Measurements from ENCODE around the gene LRBA.
"Not testable (repeated sequence)": the region's sequence is repeated elsewhere in the genome, so short reads cannot be mapped to it uniquely, and the experiment has no call there.

LRBA gene

DNA sequence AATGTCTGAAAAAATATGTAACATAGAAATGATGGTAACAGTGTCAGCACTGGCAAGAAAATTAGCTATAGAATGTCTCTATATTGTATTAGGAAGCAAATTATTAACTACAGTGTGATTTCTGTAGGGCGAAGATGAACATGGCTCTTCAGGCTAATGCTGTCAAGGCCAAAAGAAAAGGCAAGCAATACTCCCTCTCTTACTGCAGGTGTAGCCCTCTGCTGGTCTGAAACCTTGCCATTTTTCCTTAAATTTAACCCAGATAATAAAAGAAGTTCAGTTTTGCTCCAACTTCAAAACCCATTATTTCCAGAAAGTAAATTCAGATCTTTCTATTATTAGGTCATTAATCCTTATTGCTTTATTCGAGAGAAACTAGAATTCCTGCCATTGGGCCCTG lies 215.9 kb downstream of the LRBA start:
- no peak for DNase-seq (ENCODE audit: low spot score)

DNA sequence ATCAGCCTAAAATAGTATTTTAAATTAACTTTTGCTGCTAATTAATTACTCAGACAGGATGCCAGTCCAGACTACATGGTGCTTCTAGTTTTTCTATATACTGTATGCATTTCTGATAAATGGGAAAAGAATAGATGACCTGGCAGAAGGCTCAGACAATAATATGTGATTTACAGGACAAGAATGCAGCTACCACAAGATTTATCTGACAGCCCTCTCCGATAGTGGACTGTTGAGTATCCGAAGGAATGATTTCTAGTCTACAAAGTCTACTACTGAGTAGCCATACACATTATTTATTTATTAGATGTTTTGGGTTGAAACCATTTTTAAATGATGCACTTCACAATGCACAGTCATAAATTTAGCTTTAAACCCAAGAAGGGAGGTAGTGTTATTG lies 220.4 kb downstream of the LRBA start:
- DNase-seq (ENCODE audit: low spot score), result no peak

DNA sequence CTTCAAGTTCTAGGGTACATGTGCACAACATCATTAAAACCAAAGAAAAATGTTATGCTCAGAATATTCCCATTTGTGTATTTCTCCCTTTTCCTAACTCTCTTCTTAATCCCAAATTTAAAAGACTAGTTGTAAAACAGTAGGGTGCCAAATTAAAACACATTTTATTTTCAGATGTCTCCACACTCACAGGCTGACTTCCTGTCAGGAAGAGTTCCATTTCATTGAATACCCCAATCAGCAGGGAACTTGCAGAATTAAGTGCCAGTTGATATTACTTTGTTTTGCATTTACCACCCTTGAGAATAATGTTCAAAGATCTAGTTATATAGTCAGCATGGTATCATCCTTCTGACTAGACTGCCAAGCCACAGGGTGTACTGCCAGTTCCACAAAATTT lies 225.2 kb downstream of the LRBA start:
- no peak for DNase-seq (ENCODE audit: low spot score)

DNA sequence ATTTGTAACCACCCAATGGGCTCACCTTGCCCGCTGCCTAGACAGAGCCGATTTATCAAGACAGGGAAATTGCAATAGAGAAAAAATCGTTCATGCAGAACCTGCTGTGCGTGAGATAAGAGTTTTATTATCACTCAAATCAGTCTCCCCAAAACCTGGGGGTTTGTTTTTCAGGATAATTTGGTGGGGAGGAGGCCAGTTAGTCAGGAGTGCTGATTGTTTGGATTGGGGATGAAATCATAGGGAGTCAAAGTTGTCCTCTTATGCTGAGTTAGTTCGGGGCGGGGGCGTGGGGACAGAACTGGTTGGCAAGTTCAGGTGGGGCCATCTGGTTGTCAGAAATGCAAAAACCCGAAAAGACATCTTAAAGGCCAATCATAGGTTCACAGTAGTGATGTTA lies 230.1 kb downstream of the LRBA start:
- no peak for DNase-seq (ENCODE audit: low spot score)

DNA sequence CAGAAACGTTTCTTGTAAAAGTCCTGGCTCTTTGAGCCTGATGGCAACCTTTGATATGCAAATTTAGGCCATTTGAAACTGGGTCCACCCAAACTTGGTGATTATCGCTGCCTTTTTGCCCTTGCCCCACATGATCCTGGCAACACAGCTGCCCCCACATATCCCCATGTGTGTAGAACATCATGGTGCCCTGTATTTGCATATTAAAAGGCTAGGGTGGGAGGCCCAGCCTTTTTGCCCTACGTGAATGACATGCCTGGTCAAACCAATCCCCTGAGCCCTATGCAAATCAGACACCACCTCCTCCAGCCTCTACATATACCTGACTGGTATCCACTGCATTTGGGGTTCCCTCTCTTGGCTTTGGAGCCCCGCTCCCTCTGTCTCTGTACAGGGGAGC lies 230.8 kb downstream of the LRBA start:
- no peak for DNase-seq (ENCODE audit: low spot score)

DNA sequence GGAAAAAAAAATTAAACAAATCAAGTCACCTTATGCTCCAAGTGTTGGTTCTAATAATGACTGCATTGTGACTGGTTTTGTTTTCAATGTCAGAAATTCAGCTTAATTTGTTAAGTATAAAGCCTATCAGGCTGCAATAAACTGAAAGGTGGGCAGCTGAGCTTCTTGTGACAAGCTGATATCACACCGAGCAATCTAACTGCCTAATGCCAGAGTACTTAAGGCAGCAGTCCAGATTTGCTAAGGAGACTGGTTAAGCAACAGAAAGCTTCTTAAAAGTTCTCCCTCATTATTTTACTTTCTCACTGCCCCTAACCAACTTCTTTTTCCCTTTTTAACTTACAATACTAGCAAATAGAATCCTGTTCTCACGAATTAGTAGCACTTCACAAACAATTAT lies 232.2 kb downstream of the LRBA start:
- DNase-seq (ENCODE audit: low spot score), result no peak

DNA sequence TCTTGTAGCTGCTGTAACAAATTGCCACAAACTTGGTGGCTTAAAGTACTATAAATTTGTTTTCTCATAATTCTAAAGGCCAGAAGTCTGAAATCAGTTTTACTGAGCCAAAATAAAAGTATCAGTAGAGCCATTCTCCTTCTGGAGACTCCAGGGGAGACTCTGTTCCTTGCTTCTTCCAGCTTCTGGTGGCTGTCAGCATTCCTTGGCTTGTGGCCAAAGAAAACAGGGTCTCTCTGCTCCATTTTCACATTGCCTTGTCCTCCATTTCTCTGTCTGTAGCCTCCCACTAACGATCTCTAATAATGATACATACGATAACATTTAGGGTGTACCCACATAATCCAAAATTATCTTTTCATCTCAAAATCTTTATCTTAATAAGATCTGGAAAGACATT lies 232.8 kb downstream of the LRBA start:
- no peak for DNase-seq (ENCODE audit: low spot score)

DNA sequence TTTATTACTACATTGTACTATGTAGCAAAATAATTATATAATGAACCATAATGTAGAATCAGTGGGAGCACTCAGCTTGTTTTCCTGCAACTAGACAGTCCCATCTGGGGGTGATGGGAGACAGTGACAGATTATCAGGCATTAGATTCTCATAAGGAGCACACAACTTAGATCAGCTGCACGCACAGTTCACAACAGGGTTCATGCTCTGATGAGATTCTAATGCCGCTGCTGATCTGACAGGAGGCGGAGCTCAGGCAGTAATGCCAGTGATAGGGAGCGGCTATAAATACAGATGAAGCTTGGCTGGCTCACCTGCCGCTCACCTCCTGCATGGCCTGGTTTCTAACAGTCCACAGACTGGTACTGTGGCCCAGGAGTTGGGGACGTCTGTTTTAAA lies 233.9 kb downstream of the LRBA start:
- no peak for DNase-seq (ENCODE audit: low spot score)

DNA sequence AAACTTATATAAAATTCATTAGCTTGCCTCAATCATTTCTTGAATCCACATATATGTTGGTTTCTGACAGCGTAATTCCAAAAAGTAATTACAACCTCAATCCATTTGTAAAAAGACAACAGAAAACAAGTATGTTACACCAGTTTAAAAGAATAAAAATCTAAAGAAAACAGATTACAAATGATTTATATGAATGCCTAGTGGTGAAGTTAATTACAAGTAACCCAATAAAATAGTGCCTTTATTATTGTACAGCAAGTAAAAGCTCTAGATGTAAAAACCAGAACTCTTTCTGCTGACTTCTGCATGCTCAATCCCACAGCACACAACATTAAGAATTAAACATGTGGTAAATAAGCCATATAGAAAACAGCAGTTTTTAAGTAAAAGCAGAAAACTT lies 235.4 kb downstream of the LRBA start:
- DNase-seq (ENCODE audit: low spot score), result no peak

DNA sequence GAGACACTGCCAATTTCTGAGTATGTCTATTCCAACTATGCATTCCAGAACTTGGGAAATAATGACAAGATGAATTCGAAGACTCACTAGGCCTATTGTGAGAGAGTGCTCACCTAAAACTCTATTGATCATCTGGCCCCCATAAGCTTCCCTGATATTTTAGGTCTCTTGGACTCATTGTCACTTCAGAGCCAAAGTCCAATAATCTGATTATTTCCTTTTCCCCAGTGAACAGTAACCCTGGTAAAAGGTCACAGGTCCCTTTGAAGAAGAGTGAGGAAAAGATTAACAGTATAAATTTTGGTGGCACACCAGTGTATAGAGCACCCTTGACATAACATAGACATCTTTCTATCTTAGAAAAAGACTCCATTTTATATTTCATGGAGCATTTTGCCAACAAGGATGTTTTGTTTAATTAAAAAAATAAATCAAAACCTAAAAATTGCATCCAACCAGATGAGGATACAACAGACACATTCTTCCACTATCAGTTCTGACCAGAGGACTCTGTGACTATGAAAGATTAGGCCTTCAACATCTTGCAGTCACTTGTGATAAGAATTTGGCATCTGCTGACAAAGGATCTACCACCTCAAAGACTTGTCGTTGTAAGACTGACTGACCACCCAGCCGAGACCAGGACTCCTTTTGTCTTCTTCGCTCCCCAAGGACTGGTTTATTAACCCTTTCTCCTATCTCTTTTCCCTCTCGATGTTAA lies 241.2 kb downstream of the LRBA start:
- no peak for DNase-seq (ENCODE audit: low spot score)

DNA sequence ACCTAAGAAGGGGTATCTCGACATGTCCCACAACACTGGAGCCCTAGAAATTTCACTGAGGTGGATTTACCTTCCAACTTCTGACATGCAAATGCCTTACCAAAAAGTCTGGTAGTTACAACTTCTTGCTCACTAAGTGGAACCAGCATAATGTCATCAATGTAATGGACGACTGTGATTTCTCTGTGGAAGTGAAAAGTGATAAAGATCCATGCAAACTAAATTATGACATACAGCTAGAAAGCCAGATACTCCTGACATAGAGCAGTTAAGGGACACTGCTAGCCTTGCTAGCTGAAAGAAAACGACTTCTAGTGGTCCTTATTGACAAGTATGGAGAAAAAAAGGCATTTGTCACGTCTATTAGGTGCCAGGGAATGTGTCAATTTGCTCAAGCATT lies 242.1 kb downstream of the LRBA start:
- DNase-seq (ENCODE audit: low spot score), result no peak

DNA sequence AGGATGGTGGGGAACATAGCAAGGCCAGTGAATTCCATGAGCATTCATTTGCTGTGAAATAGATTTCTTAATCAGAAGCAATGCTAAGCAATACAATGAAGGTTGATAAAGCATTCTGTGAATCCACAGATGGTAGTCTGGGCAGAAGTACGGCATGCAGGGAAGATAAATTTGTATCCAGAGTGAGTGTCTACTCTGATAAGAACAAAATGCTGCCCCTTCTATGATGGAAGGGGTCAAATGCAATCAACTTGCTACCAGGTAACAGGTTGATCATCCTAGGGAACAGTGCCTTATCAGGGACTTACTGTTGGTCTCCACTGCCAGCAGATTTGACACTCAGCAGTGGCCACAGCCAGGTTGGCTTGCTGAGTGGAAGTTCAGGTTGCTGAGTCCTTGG lies 243.7 kb downstream of the LRBA start:
- no peak for DNase-seq (ENCODE audit: low spot score)

DNA sequence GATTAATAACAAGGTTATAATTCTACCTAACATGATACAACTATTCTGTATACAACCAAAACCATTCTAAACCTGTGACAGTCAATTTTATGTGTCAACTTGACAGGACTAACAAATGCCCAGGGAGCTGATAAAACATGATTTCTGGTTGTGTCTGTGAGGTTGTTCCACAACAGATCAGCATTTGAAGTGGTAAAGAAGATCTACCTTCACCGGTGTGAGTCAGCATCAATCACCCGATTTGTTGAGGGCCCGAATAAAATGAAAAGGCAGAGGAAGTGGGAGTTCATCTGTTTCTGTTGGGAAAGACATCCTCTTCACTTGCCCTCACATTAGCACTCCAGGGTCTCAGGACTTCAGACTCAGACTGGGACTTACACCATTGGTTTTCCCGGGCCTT lies 245.2 kb downstream of the LRBA start:
- DNase-seq (ENCODE audit: low spot score), result no peak

DNA sequence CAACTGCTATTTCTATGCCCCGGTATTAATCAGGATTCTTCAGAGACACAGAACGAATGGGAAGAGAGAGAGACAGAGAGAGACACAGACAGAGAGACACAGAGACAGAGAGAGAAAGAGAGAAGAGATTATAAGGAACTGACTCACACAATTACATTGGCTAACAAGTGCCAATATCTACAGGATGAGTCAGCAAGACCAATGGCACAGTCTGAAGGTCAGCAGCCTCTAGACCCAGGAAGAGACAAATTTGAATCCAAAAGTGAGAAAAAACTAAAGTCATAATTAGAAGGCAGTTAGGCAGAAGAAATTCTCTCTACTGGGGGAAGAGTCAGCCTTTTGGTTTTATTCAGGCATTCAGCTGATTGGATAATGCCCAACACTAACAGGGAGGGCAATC lies 245.8 kb downstream of the LRBA start:
- DNase-seq (ENCODE audit: low spot score), result peak; percentile 65

DNA sequence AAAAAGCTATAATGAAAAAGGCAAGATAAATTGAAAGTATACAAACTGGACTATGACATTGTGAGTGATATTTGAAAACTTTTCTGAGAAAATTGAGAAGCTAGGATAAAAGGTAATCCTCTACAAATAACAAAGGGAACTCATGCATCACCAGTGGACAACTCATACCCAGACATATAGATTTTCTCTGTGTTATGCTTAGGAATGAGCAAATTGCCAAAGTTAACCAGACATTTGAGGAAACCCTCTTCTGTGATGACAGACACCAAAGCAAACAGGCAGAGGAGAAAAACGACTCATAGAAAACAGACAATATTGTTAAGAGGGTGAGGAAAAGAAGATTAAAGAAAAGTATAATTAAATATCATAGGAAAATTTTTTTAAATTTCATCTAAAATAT lies 246.6 kb downstream of the LRBA start:
- no peak for DNase-seq (ENCODE audit: low spot score)

DNA sequence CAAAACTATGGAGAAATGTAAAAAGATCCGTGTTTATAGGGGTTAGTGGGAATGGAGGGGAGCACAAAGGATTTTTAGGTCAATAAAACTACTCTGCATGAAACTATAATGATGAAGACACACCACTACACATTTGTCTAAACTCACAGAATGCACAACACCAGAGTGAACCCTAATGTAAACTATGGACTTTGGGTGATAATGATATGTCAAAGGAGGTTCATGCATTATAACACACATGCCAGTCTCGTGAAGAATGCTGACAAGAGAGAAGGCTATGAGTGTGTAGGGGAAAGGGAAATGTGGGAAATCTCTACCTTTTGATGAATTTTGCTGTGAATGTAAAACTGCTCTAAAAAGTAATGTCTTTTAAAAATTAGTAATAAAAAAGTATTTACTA lies 249.9 kb downstream of the LRBA start:
- no peak for DNase-seq (ENCODE audit: low spot score)

DNA sequence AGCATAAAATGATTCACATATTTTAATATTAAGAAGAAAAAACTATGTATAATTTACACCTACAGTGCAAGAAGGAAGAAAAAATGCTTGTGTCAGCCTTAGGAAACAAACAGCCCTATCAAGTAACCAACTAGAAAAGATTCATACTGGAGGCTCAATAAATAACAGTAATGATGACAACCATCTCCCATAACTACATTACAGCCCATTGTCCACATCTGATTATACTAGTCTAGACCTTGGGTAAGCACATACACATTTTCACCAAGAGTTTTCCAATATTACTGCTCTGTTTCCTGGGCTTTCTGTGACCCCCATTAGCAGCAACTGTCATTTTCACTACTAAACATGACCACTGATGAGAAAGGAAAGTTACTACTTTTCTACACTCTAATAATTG lies 263.4 kb downstream of the LRBA start:
- DNase-seq (ENCODE audit: low spot score), result no peak

DNA sequence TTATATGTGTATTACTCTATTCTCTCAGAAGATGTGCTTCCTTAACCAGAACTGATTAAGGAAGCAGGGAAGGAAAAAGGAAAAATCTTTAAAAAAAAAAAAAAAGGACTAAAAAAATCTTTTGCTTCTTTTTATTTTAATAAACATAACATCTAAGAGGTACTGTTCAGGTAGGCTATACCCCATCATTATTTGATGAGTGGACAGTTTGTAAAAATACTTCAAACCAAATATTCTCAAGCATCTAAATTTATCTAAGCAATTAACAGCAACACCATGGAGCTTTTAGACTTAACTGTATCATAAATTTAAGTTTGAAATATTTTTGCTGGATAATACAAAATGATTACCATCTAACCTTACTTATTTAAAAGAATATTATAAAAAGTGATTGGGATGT lies 264.3 kb downstream of the LRBA start:
- no peak for DNase-seq (ENCODE audit: low spot score)

DNA sequence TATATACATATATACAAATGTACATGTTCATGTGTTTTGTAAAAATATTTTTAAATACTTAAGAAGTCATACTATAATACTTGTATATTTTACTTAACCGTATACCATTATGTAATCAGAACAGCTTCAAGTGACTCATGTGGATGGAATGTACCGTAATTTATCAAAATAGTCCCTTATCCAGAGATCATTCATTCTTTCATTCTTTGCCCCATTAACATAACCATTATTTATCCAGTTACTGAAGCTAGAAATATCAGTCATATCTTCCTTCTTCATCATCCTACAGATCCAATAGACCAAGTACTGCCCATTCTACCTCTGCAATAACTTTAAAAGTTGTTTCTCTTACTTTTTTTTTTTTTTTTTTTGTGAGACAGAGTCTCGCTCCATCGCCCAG lies 268.9 kb downstream of the LRBA start:
- no peak for DNase-seq (ENCODE audit: low spot score)

DNA sequence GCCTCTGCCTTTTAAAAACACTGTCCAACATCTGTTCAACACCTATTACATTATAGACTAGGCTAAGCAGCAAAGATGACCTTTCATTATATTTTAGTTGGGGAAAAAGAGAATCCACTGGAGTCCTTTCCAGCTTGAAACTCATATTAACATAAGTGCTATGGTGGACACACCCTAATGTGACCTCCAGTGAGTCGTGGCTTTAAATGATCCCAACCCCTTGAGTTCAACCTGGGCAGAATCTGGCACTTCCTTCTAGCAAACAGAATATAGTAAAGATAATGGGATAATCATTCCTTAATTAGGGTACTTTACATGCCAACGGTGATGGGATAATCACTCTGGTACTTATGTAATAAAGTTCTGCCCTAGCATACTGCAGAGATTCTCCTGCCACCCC lies 270.5 kb downstream of the LRBA start:
- no peak for DNase-seq (ENCODE audit: low spot score)

DNA sequence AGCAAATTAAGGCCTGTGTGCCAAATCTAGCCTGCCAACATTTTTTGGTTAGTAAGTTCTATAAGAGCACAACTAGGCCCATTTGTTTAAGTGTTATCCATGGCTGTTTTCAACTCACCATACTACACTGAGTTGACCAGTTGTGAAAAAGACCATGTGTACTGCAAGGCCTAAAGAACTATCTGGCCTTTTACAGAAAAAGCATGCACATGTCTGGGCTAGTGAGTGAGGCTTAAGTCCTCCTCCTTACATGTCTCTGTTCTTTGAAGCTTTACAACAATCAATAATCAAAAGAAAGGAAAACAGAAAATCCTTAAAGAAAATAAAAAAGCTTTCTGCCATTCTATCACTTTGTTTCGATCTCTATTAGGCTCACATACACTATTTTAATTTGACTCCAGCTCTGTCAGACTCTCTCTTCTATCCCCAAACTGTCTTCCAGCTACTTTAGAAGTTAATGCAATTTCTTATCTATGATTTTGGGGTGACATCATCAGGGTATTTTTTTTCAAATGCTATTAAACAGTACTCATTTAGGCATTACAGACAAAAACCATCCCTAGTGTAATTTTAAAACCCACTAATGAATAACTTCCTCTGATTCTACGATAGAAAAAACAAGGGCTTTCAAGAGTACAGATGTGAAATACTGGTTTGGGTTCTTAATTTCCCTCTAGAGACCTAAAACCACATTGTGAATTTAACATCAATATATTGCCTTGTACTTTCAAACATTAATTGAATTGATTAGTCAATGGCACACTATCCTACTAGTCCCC lies 271.3 kb downstream of the LRBA start:
- DNase-seq (ENCODE audit: low spot score), result no peak

DNA sequence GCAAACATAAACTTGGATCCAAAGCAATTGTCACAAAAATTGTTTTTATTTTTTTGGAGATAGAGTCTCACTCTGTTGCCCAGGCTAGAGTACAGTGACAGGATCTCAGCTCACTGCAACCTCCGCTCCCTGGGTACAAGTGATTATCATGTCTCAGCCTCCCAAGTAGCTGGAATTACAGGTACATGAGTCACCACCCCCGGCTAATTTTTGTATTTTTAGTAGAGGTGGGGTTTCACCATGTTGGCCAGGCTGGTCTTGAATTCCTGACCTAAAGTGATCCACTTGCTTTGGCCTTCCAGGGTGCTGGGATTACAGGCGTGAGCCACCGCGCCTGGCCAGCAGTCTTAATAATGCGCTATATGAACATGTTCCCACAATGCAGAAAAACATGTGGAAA lies 272.2 kb downstream of the LRBA start:
- not testable (repeated sequence) for DNase-seq (ENCODE audit: low spot score)

DNA sequence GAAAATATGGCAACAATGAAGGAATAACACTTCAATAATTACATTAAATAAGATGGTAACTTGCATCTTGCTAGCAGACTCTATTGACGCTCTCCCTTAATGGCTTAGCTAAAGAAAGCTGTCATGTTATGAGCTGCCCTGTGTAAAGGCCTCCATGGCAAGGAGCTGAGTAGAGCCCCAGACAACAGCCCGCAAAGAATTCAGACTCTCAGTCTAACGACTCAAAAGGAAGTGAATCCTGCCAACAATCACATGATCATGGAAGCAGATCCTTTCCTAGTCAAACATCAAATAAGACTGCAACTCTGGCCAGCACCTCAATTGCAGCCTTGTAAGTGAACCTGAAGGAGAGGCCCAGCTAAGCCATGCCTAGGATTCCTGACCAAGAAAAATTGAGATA lies 275.5 kb downstream of the LRBA start:
- DNase-seq (ENCODE audit: low spot score), result no peak

DNA sequence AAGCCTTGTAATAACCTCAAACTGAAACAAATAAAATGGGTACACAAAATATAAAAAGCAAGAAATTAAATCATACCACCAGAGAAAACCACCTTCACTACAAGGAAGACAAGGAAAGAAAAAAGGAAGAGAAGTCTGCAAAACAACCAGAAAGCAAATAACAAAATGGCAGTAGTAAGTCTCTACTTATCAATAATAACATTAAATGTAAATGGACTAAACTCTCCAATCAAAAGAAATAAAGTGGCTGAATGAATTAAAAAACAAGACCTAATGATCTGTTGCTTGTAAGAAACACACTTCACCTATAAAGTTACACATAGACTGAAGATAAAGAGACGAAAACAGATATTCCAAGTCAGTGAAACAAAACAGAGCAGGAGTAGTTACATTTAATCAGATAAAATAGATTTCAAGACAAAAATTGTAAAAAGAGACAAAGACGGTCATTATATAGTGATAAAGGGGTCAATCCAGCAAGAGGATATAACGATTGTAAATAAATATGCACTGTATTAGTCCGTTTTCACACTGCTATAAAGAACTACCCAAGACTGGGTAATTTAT lies 289.0 kb downstream of the LRBA start:
- no peak for DNase-seq (ENCODE audit: low spot score)

All from AG08395 (cell line).